ENCODE measurements around the gene STAB2.

STAB2 gene

DNA sequence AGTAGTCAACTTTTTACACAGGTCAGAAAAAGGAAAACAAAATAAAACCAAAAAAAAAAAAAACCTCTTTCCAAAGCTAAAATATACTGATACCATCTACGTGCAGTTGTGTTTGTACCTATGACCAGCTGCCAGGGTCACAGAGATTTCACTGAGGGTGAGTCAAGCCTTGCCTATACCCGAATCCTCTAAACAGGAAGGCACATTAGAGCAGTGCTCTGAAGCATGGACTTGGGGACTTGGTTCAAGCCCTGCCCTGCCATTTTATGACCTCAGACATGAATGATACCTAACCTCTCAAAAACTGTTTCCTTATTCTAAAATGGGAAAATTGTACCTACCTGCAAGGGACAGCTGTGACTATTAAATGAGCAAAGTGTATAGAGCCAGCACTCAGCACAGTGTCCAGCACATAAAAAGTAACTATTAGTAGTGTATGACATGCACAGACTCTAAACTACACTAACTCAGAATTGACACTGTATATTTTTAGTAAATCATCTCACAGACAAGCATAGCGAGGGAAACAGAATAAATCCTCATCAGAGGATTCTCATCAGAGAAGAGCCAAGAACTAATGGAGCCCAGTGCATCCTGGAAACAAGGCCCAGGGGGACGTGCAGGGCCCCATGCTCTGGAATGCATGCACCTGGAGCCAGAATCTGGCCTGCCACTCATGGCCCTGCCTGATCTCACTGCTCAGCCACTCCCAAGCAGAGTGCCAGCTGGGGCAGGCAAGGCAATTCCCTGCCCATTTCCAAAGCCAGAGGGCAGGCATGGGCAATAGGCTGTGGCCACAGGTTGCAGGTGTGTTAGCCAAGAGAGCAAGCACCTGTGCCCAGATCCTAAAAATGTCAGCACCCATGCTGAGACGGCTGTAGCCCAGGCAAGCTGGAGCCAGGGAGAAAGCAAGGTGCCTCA, 196.9 kb downstream of the STAB2 start:
- no peak for DNase-seq (ENCODE audit: low read depth)

DNA sequence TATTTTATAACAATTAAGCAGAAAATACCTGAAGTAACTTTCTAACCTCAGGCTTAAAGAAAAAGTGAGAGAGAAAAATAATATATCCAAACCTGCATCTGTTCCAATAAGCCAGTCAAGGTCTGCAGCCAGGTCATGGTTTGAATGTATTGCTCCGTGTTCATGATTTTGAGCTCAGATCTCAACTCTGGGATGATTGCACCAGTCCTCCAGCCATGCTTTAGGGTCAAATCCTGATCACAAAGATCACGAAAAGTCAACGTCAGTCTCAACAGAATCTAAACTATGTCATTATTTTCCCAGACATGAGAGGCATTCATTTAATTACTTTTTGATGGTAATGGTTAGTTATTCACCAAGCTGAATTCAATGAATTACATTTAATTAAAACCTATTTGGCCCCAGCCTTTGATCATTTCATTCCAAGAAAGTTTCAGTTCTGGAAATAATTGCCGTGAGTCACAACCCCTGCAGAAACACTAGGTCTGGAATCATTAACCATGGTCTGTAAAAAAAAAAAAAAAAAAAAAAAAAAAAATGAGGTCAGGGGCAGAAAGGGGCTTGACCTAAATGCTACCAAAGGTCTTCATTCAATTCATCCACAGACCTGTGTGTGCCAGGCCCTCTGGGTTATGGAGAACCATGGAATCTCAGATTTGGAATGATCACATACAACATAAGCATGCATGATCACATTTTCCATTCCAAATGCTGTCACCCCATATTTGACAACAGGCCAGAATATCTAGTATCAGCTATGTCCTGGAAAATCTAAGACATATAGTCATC, 198.4 kb downstream of the STAB2 start:
- DNase-seq (ENCODE audit: low read depth): no peak

DNA sequence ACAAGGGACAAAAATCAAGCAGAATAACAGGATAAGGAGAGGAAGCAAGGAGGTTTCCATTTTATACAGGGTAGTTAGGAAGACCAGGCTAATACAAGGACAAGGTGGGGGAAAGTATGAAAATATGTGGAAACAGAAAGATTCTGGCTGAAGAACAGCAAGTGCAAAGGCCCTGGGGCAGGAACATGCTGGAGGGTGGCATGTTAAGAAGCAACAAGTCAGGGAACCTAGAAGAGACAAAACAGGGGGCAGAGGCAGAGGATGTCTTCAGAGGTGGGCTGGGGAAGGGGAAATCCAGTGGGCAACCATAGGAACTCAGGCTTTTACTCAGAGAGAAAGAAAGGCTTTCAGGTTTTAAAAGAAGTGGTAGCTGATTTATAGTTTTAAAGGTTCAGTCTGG, 199.1 kb downstream of the STAB2 start:
- no peak for DNase-seq (ENCODE audit: low read depth)

DNA sequence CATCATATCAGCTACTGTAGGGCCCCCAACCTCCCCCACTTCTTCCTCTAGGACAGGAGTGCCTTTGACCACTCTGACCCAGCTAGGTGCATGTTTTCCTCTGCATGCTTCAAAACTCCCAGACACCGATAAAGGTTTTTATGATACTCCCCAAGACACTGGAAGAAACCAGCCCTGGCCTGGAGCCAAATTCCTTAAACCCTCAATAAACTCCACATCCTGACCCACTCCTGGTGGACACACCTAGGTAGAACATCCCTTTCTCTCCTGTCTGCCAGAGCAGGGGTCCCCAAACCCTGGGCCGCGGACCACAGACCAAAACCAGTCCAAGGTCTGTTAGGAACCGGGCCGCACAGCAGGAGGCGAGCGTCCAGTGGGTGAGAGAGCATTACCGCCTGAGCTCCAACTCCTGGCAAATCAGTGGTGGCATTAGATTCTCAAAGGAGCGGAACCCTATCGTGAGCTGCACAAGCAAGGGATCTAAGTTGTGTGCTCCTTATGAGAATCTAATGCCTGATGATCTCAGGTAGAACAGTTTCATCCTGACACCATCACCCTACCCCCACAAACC, 204.4 kb downstream of the STAB2 start:
- DNase-seq (ENCODE audit: low read depth): no peak

DNA sequence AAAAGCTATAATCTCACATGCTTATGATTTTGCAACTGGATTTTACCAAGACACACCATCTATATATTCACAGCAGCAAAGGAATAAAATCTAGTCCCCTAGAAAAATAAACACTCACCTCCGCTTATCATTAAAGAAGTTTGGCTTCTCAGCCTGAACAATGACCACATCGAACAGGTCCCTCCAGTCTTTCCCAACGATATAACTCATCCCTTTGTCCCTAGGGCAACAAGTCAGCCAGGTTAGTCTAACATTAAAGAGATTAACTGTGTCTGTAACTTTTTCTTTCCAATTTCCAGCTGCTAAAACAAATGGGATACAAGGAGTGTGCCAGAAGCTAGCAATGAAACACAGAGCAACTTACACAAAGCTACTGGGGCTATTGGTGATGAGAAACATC, 206.0 kb downstream of the STAB2 start:
- DNase-seq (ENCODE audit: low read depth): no peak

DNA sequence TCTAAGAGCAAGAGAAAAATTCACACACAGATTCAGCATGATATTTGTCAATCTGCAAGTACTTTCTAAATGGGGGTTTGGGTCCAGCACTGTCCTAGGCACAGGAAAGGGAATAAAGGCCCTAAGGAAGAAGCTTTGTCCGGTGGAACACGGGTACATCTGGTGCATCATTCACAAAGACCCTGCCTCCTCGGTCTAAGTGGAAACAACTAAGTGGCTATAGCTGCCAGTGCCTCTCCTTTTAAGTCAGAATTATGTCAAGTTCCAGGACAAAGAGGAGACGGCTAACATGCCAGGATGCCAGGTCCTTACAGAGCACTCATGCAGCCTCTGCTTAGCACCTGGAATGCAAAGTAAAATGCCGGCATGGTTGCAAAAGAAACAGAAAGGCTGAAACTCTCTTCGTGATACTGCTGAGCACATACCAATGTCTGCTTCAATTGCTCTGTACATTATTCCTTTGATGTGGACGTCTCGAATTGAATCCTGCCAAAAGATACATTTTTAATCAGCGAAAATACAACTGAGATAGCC, 206.5 kb downstream of the STAB2 start:
- DNase-seq (ENCODE audit: low read depth): no peak

DNA sequence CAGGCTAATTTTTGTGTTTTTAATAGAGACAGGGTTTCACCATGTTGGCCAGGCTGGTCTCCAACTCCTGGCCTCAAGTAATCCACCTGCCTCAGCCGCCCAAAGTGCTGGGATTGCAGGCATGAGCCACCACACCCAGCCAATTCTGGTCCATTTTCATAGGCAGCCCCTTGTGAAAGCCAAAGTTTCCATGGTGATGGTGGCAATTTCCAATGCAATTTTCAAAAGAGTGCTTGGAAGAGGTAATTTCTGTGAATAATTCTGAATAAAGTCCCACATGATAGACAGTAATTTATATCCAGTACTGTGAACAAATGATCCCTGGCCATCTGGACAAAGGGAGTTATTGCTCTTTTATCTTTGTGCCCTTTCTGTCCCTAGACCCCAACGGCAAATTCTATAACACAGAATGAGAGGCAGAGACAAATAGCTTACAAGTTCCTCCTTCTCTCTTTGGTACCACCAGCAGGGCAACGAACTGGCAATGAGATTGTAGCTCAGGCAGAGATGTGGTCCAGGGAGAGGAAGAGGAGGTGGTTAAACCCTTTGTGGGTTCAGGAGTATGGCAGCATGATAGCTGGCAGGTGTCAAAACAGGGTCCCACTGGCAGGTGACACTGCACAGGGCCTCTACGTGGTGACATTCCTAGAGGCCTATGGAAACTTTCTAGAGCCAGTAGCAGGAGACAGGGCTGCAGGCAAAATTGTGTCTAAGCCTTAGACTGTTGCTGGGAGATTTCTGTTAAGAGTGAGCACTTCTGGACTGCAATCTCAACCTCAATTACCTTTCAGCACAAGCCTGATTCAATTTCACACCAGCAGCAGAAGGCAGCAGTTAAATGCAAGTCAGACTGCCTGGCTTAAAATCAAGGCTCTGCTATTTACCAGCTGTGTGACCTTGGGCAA, 207.5 kb downstream of the STAB2 start:
- DNase-seq (ENCODE audit: low read depth): no peak

DNA sequence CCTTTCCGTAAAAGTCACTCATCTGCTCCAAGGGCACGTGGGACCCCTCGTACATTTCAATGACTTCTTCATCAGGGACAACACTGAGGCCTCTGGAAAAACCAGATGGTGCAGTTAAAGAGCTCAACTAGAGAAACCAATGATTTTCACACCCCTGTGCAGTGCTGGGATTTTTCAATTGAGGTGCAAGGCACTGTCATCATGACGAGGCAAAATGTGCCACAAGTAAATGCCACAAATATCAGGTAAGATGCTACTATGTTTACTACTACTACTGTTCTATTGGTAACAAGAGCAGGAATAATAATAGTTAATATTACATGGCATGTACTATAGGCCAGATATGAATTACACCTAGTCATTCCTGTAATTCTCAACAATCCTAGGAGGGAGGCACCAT, 211.5 kb downstream of the STAB2 start:
- no peak for DNase-seq (ENCODE audit: low read depth)

DNA sequence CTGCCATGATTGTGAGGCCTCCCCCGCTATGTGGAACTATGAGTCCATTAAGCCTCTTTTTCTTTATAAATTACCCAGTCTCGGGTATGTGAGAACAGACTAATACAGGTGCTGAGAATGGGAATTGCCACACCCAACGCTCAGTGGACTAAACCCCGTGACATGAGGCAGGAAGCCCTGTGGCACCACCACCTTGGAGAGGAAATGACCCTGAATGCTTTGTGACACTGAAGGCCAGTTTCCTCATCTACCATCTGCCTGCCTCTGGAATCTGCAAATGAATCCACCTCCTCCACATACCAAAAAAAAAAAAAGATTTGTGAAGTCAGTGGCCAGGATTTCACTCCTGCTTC, 212.4 kb downstream of the STAB2 start:
- DNase-seq (ENCODE audit: low read depth): no peak

DNA sequence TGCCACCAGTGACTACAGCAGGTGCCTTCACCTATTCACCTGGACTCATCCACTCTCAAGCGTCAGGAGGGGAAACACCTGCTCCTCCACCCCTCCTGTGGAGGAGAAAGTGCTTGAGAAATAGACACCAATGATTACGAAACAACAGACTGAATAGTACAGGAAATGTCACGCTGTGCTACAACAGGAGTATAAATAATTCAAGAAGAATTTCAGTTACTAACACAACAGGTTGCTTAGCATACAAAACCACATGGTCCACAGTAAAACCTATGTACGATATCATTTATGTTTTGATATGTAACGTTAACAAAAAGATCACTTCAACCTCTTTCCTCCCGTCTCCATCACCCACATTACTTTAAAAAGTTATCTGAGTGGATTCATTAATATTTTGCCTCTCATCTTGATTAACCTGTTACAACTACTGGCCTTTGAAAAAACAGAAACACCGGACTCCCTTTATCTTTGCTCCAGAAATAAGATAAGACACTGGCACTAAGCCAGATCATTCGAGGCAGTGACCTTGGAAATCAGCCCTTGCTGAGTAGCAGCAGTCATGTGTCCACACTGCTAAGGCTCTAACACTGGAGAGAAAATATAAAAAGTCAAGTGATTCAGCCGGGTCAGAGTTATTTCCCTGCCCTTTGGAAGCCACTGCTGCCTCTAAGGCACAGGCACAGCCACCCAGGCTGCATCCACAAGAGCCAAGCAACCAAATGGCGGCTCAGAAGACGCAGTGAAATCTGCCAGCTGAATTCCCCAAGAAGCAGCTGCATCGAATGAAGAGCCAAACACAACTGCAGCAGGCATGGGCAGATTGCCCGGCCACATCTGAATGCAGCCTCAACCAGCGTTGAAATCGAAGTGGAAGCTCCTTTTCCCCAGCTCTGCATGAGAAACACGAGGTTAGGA, 213.0 kb downstream of the STAB2 start:
- DNase-seq (ENCODE audit: low read depth): no peak

DNA sequence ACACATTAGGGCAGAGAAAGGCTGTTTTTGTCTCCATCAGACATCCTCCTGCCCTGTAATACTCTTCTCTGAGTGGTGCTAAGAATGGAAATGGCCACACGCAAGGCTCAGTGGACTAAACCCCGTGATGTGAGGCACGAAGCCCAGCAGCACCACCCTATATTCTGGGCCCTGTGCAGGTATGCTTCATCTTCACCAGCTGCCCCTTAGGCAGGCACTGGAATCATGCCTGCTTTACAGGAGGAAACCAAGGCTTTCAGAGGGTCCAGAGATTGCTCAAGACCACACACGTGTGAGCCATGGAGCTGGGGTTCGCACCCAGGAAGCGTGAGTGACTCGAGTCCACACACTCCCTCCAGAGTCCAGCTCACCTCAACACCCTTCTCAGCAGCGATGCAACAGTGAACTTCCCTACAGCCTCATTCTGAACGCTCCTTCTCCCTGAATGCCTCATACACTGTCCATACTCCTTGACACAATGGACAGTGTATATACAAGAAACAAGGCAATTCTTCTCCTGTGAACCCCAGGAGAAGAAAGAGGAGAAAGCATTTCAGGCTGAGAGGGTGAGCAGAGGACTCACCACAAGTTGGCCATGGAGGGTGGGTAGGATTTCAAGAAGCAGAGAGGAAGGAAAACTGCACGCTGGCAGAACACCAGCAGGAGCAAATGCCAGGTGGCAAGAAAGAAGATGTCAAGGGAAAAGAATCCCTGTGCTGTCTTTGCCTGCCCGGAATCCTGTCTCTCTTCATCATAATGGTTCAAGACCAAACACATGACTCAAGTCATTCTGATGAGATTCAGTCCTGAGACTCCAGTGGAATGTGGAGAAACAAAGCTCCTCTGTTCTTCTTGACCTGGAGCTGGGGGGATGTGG, 214.9 kb downstream of the STAB2 start:
- DNase-seq (ENCODE audit: low read depth): no peak

DNA sequence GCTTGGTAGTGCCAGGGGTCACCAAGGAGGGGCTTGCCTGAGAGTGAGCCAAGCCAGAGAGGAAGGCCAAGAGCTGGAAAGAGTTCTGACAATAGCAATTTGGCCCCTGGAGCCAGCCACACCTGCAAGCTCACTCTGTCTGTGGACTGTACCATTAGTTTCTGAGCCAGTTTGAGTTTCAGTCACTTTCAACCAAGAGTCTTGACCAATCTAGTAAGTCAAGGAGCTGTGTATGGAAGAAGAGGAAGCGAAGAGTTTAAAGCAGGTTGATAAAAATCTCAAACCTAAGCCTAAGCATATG, 215.5 kb downstream of the STAB2 start:
- DNase-seq (ENCODE audit: low read depth): no peak

DNA sequence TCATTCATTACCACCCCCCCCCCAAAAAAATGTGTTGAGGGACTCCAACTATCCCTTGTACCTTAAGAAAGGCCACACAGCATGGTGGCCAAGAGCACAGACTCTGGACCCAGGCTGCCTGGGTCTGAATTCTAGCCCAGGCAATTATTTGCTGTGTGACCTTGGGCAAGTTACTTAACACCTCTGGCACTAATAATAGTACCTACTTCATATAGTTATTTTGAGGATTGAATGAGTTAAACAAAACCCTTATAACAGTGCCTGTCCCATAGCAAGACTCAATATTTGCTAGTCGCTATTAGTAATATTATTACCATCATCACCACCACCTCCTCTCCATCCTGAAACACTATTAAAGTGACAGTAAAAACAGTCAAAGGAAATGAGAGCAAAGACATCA, 216.8 kb downstream of the STAB2 start:
- DNase-seq (ENCODE audit: low read depth): no peak

DNA sequence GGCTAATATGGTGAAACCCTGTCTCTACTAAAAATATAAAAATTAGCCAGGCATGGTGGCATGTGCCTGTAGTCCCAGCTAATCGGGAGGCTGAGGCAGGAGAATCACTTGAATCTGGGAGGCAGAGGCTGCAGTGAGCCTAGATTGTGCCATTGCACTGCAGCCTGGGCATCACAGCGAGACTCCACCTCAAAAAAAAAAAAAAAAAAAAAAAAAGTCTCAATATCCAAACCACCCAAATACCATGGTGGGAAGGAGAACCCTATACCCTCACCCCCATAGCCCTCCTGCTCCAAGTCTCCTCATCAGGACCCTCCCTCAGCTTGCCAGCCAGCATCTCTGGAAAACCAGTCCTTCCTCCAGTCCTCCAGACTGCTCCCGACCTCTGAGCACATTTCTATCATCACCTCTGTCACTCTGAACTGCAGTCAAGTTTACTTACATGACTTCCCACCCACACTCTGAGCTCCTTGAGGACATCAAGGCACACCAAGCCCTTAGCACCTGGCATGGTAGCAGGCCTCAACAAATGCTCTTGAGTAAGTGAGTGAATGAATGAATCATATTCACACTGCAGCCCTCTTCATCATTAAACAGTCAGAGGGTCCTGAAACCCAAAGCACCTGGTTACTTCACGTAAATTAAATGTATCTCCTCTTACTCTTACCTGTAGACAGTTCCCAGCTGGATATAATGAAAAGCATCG, 218.7 kb downstream of the STAB2 start:
- DNase-seq (ENCODE audit: low read depth): no peak

DNA sequence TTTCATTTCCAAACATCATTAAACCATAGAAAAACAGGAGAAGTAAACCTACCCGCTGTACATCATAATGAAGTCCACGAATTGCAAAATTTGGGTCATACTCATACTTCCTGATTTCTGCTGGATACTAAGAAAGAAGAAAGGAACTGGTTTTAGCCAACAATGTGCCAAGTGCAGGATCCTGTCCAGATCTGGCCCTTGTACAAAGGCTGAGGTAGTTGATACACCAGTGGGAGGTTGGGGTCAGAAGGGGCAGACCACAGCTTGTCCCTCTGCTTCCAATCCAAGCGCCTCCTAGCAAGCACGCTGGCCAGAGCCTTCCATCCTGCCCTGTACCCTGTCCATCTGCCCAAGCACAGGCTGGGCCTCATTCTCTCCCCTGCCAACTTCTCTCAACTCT, 219.7 kb downstream of the STAB2 start:
- DNase-seq (ENCODE audit: low read depth): no peak

DNA sequence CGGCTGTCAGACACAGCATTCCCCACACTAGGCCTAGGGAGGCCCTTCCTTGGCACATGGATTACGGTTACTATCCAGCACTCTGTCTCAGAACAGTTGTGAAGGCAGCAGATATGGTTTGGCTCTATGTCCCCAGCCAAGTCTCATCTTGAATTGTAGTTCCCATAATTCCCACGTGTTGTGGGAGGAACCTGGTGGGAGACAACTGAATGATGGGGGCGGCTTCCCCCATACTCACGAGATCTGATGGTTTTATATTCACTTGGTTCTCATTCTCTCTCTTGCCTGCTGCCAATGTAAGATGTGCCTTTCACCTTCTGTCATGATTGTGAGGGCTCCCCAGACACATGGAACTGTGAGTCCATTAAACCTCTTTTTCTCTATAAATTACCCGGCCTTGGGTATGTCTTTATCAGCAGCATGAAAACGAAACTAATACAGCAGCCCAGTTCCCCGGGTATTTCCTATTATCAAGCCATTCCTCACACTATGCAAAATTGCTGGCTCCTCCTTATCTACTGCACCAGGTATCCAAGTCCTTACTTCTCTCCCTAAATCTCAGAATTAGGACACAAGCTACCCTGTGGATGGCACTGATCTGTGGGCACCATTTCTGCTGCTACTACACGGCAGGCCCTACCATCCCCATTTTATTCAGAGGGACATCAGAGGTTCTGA, 220.6 kb downstream of the STAB2 start:
- no peak for DNase-seq (ENCODE audit: low read depth)

DNA sequence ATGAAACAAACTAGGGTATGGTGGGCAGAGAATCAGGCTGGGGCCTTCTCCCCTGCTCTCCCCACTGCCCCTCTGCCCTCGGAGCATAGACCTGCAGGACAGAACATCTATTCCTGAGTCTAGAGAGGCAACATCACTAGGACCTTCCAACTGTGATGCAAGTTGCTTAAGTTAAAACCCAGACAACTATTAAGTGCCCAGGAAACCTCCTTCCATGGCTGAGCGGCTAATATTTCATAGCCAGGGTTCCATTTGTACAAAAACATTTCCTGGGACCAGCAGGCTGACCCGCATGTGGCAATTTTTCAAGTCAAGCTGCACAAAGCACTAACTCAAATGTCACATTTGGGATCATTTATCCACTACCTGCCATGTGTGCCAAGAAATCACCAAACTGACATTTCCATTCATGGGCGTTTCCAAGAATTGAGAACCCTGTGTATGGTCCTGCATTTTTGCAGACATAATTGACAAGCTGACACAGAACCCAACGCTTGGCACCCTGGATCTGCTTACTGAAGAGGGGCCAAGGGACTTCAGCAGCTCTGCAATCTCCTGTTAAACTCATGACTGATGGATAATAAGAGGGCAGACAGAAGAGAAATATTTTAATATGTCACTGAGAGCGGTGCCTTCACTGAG, 221.3 kb downstream of the STAB2 start:
- DNase-seq (ENCODE audit: low read depth): no peak

DNA sequence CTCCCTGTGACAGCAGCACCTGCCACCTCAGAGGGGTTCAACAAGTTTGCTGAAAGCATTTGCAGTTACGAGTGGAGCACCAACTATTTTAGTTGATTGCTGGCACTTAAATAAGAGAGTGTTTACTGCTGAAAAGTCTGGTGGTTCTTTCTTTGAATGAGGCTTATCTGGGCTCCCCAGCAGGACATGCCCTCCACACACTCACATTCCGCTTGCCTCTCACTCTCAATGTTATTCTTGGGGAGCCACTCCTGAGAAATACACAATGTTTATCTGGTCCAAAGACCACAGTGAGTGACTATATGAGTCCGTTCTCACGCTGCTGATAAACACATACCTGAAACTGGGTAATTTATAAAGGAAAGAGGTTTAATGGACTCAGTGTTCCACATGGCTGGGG, 222.1 kb downstream of the STAB2 start:
- no peak for DNase-seq (ENCODE audit: low read depth)

Data from activated T-helper 1 cell treated with Interleukin-2 at 50 U/mL for 16 hours (primary cell).